Smooth muscle cell (in vitro differentiated cells): Measurements from ENCODE around the gene XRCC1. TPM values are rescaled to one million over a fixed set of nuclear protein-coding genes. Genes with fewer than 3 reads are reported as not detected.

Experiments used
- DNase-seq: peaks from one replicate; lab custom pipeline; 2025; ENCODE audit not compliant: unreplicated experiment; lab: John Stamatoyannopoulos, UW
- H2AFZ ChIP-seq: fragments of 200-600 bp; sonication (generic); 2 replicates; pipeline ENCODE4 v1.6.0; 2016; ENCODE audit warnings: antibody characterized with exemption, low read depth, mild to moderate bottlenecking
- H3F3A ChIP-seq: fragments of 200-600 bp; sonication (generic); 2 replicates; pipeline ENCODE4 v1.6.0; 2017; ENCODE audit warnings: antibody characterized with exemption, low read depth
- H3K27ac ChIP-seq: fragments of 200-600 bp; sonication (generic); 2 replicates; pipeline ENCODE4 v1.5.1; 2016; ENCODE audit warnings: low read depth, mild to moderate bottlenecking
- H3K27me3 ChIP-seq: fragments of 200-600 bp; sonication (generic); 2 replicates; pipeline ENCODE4 v1.6.1; 2016; ENCODE audit warnings: low read depth, mild to moderate bottlenecking
- H3K36me3 ChIP-seq: fragments of 200-600 bp; sonication (generic); 2 replicates; pipeline ENCODE4 v1.5.1; 2016; ENCODE audit warnings: low read depth
- H3K4me1 ChIP-seq: fragments of 200-600 bp; sonication (generic); 2 replicates; pipeline ENCODE4 v1.5.1; 2016; ENCODE audit warnings: low read depth
- H3K4me2 ChIP-seq: fragments of 200-600 bp; sonication (generic); 2 replicates; pipeline ENCODE4 v1.6.0; 2016; ENCODE audit warnings: mild to moderate bottlenecking
- H3K4me3 ChIP-seq: fragments of 200-600 bp; sonication (generic); 2 replicates; pipeline ENCODE4 v1.5.1; 2016; ENCODE audit warnings: mild to moderate bottlenecking
- H3K79me2 ChIP-seq: fragments of 200-600 bp; sonication (generic); 2 replicates; pipeline ENCODE4 v1.6.0; 2016; ENCODE audit warnings: low read depth, mild to moderate bottlenecking
- H3K9ac ChIP-seq: fragments of 200-600 bp; sonication (generic); 2 replicates; pipeline ENCODE4 v1.6.0; 2016; ENCODE audit warnings: low read depth
- H3K9me3 ChIP-seq: fragments of 200-600 bp; sonication (generic); replicated peaks from 2 replicates; pipeline ENCODE4 v1.5.1; 2016; ENCODE audit warnings: low read depth
- H4K20me1 ChIP-seq: fragments of 200-600 bp; sonication (generic); 2 replicates; pipeline ENCODE4 v1.6.0; 2016; ENCODE audit warnings: low read depth
- WGBS: methylation state at CpG from one replicate; pipeline ENCODE4 v1.1.7; 2016; ENCODE audit warnings: low lambda C conversion rate; 5-methylcytosine and 5-hydroxymethylcytosine counted together
- polyA plus RNA-seq: library from polyadenylated mRNA; unstranded; fragments of >200 nt; fragmentation: Nextera tagmentation; extraction: Ambion mirVana; gene quantifications from 2 replicates; pipeline ENCODE4 v1.2.1, GENCODE V29; 2016
- total RNA-seq: library from RNA; depleted of rRNA; stranded (reverse); fragments of >200 nt; gene quantifications from 2 replicates; pipeline ENCODE4 v1.2.3, GENCODE V29; 2014
- TF ChIP-seq, protein P1 (sequence below): fragments of 200-600 bp; sonication (generic); IDR thresholded peaks from 2 replicates; pipeline ENCODE4 v1.5.1; 2017; ENCODE audit warnings: borderline replicate concordance, mild to moderate bottlenecking, antibody characterized with exemption; ENCODE audit not compliant: insufficient read depth, poor library complexity, severe bottlenecking

XRCC1 gene
- total and polyA plus RNA-seq, 2 experiments from 2014 or later = 24.9 to 35.1 TPM

GRCh38 chr19:43569657-43570056 is 5.7 kb downstream of the XRCC1 start:
- 97% methylated on average over 5 of the region's 5 CpGs for WGBS
- DNase-seq = no peak
- Histone ChIP-seq H3K4me1 (peaks cover 3% of the 10 kb centered on the region), H3K79me2 (peaks cover 13% of the 10 kb centered on the region), H3K4me2 (no peak overlapping the region), H3K9me3 (no peaks in the 10 kb centered on the region), H3K36me3 (no peaks in the 10 kb centered on the region), H3K9ac (no peak overlapping the region), H2AFZ (no peak overlapping the region), H4K20me1 (no peaks in the 10 kb centered on the region), H3K27ac (no peak overlapping the region), H3F3A (no peaks in the 10 kb centered on the region), H3K4me3 (no peak overlapping the region), H3K27me3 (no peaks in the 10 kb centered on the region)
- TF ChIP-seq, protein P1, sequence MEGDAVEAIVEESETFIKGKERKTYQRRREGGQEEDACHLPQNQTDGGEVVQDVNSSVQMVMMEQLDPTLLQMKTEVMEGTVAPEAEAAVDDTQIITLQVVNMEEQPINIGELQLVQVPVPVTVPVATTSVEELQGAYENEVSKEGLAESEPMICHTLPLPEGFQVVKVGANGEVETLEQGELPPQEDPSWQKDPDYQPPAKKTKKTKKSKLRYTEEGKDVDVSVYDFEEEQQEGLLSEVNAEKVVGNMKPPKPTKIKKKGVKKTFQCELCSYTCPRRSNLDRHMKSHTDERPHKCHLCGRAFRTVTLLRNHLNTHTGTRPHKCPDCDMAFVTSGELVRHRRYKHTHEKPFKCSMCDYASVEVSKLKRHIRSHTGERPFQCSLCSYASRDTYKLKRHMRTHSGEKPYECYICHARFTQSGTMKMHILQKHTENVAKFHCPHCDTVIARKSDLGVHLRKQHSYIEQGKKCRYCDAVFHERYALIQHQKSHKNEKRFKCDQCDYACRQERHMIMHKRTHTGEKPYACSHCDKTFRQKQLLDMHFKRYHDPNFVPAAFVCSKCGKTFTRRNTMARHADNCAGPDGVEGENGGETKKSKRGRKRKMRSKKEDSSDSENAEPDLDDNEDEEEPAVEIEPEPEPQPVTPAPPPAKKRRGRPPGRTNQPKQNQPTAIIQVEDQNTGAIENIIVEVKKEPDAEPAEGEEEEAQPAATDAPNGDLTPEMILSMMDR = no peak

GRCh38 chr19:43564800-43565199 is 10.5 kb downstream of the XRCC1 start:
- no peak overlapping the region for H3K27ac ChIP-seq
- H3K36me3 ChIP-seq = no peaks in the 10 kb centered on the region
- H3K9ac ChIP-seq = no peak overlapping the region
- H3F3A ChIP-seq = no peaks in the 10 kb centered on the region
- H3K4me3 ChIP-seq = no peak overlapping the region
- H3K4me2 ChIP-seq = no peak overlapping the region
- H4K20me1 ChIP-seq = no peaks in the 10 kb centered on the region
- no peaks in the 10 kb centered on the region for H3K79me2 ChIP-seq
- H3K9me3 ChIP-seq = no peaks in the 10 kb centered on the region
- H2AFZ ChIP-seq = no peak overlapping the region
- H3K27me3 ChIP-seq = no peaks in the 10 kb centered on the region
- no peaks in the 10 kb centered on the region for H3K4me1 ChIP-seq
- TF ChIP-seq, protein P1 = no peak
- WGBS = 95% methylated on average over 9 of the region's 9 CpGs
- DNase-seq = no peak

DNA sequence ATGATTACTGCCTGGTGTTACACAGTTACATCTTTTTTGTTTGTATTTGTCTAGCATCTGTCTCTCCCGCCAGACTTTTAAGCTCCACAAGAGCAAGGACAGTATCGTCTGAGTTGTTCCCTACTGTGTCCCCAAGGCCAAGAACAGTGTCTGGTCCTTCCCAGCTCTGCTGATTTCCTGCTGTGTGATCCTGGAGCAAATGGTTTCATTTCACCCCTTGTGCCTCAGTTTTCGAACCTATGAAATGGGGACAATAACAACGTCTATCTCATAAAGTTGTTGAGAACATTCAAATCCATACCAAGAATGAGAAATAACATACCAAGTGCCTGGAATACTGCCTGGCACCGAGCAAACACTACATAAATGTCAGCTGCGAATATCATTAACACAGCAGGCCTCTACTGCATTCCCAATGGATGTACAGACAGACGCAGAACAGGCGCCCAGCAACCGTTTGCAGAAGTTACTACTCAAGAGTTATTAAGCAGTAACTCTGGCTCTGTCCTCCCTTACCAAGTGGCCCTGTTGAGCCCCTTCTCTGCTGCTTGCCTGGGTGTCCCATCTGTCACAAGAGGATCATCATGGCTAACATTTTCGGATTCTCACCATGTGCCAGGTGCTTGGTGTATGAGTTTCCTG is 11.4 kb downstream of the XRCC1 start:
- no peaks in the 10 kb centered on the region for H3K9me3 ChIP-seq
- no peak overlapping the region for H3K4me3 ChIP-seq
- 91% methylated on average over 10 of the region's 10 CpGs for WGBS
- H3K27ac ChIP-seq = no peak overlapping the region
- no peaks in the 10 kb centered on the region for H3K27me3 ChIP-seq
- no peaks in the 10 kb centered on the region for H4K20me1 ChIP-seq
- no peak overlapping the region for H2AFZ ChIP-seq
- no peaks in the 10 kb centered on the region for H3K79me2 ChIP-seq
- H3K9ac ChIP-seq = no peak overlapping the region
- no peaks in the 10 kb centered on the region for H3K4me1 ChIP-seq
- no peak overlapping the region for H3K4me2 ChIP-seq
- H3F3A ChIP-seq = no peaks in the 10 kb centered on the region
- no peak for DNase-seq
- no peaks in the 10 kb centered on the region for H3K36me3 ChIP-seq
- TF ChIP-seq, protein P1 = no peak

- no peaks in the 10 kb centered on the region for H3K4me1 ChIP-seq
- no peak overlapping the region for H3K27ac ChIP-seq
- H4K20me1 ChIP-seq = no peaks in the 10 kb centered on the region
- H3K79me2 ChIP-seq = no peaks in the 10 kb centered on the region
- 74% methylated on average over 14 of the region's 14 CpGs for WGBS
- H2AFZ ChIP-seq = no peak overlapping the region
- no peak overlapping the region for H3K4me3 ChIP-seq
- no peak for DNase-seq
- no peak overlapping the region for H3K4me2 ChIP-seq
- no peaks in the 10 kb centered on the region for H3K36me3 ChIP-seq
- no peaks in the 10 kb centered on the region for H3K9me3 ChIP-seq
- TF ChIP-seq, protein P1 = no peak
- H3K9ac ChIP-seq = no peak overlapping the region
- no peaks in the 10 kb centered on the region for H3K27me3 ChIP-seq
- no peaks in the 10 kb centered on the region for H3F3A ChIP-seq
Measured at GRCh38 chr19:43562698-43563241, 12.6 kb downstream of the XRCC1 start.
